Stimulated activated CD4-positive, alpha-beta T cell treated with anti-CD3 and anti-CD28 coated beads, Interleukin-4, amount 100 ng/mL, for 48 hours (primary cell): ENCODE results near the gene EPB41L4B.
"Not testable (repeated sequence)": the region's sequence is repeated elsewhere in the genome, so short reads cannot be mapped to it uniquely, and the experiment has no call there.

Source experiments
- DNase-seq, 2 donors: peaks; one replicate each; pipeline ENCODE4 v3.0.0-alpha.2; 2020; ENCODE audit warnings: low read depth in 2 of 2

Gene EPB41L4B

GRCh38 chr9:109246533-109246932, 74.3 kb downstream of the EPB41L4B start:
- no peak for DNase-seq

- DNase-seq: no peak
Observed at GRCh38 chr9:109245310-109245897, 75.5 kb downstream of the EPB41L4B start.

- peak; percentile 46 to 47 for DNase-seq
Observed at GRCh38 chr9:109244179-109245132, 76.4 kb downstream of the EPB41L4B start.

- DNase-seq: no peak
Observed at GRCh38 chr9:109242741-109243140, 78.1 kb downstream of the EPB41L4B start.

- no peak for DNase-seq
Observed at GRCh38 chr9:109242014-109242413, 78.8 kb downstream of the EPB41L4B start.

- DNase-seq: no peak
Observed at GRCh38 chr9:109241207-109241606, 79.7 kb downstream of the EPB41L4B start.

- DNase-seq: no peak
Observed at GRCh38 chr9:109239240-109239639, 81.6 kb downstream of the EPB41L4B start.

GRCh38 chr9:109238655-109239054, 82.2 kb downstream of the EPB41L4B start:
- no peak for DNase-seq

- no peak for DNase-seq
Observed at GRCh38 chr9:109238125-109238524, 82.7 kb downstream of the EPB41L4B start.

- DNase-seq: no peak
Observed at GRCh38 chr9:109232449-109233237, 88.2 kb downstream of the EPB41L4B start.

- DNase-seq: no peak
Observed at GRCh38 chr9:109231593-109231992, 89.3 kb downstream of the EPB41L4B start.

- DNase-seq: no peak
Observed at GRCh38 chr9:109230277-109230676, 90.6 kb downstream of the EPB41L4B start.

GRCh38 chr9:109229682-109230081, 91.2 kb downstream of the EPB41L4B start:
- no peak for DNase-seq

- DNase-seq: no peak
Observed at GRCh38 chr9:109228093-109228642, 92.7 kb downstream of the EPB41L4B start.

GRCh38 chr9:109225629-109226028, 95.2 kb downstream of the EPB41L4B start:
- DNase-seq: no peak

- DNase-seq: no peak
Observed at GRCh38 chr9:109224751-109225150, 96.1 kb downstream of the EPB41L4B start.

- DNase-seq: not testable (repeated sequence)
Observed at GRCh38 chr9:109218242-109218641, 102.6 kb downstream of the EPB41L4B start.

GRCh38 chr9:109214414-109214813, 106.4 kb downstream of the EPB41L4B start:
- no peak for DNase-seq

- no peak for DNase-seq
Observed at GRCh38 chr9:109213285-109214121, 107.4 kb downstream of the EPB41L4B start.

- no peak for DNase-seq
Observed at GRCh38 chr9:109212768-109213167, 108.1 kb downstream of the EPB41L4B start.

- DNase-seq: no peak
Observed at GRCh38 chr9:109206670-109207069, 114.2 kb downstream of the EPB41L4B start.
